ENCODE results near the gene AGK.

GRCh38 chr7:141700848-141701371 lies 149.7 kb downstream of the AGK start:
- TF ChIP-seq CTCF (IDR thresholded peaks at IDR 0.05; ENCODE audit: insufficient read depth, low read depth, low read length) (no peak), EZH2 (IDR thresholded peaks at IDR 0.05; ENCODE audit: insufficient read depth, low read length) (no peak)
